K562 (cell line): Measurements from ENCODE around the gene DRC1. TPM values are rescaled to one million over a fixed set of nuclear protein-coding genes. Genes with fewer than 3 reads are reported as not detected.
A peak's percentile ranks its signal among the peaks of the same experiment; 100 is the strongest.

Experiments
- ASH1L ChIP-seq: fragments of 450-650 bp; IDR thresholded peaks from 2 replicates; pipeline ENCODE4 v1.6.1; 2018; ENCODE audit warnings: borderline replicate concordance, mild to moderate bottlenecking, low read depth; ENCODE audit not compliant: partially characterized antibody
- BMI1 ChIP-seq: fragments of 150-350 bp; IDR thresholded peaks from 2 replicates; pipeline ENCODE4 v1.6.1; 2014; ENCODE audit warnings: low read length
- CBFA2T2 ChIP-seq: fragments of 450-650 bp; conservative IDR thresholded peaks from 2 replicates; pipeline ENCODE4 v1.6.1; 2017; ENCODE audit warnings: mild to moderate bottlenecking
- CEBPG ChIP-seq, 3 experiments: fragments of 200-800 bp in 1 of 3; sonication (Bioruptor generic) in 1 of 3; sonication (generic) in 1 of 3; formaldehyde crosslinking in 1 of 3; IDR thresholded peaks in 2 of 3; conservative IDR thresholded peaks in 1 of 3; 2 replicates each; pipeline versions ENCODE4 v1.6.1 to v1.8.0; 2016 to 2022; ENCODE audit warnings: missing compliant biosample characterization in 2 of 3, missing genetic modification characterization in 2 of 3, mild to moderate bottlenecking in 1 of 3, missing genetic modification reagents in 1 of 3
- ELF1 ChIP-seq: fragments of 200-800 bp; sonication (Bioruptor generic); IDR thresholded peaks from 2 replicates; pipeline ENCODE4 v1.6.1; 2016; ENCODE audit warnings: missing genetic modification characterization, missing compliant biosample characterization
- FOXK2 ChIP-seq, 2 experiments: fragments of 450-650 bp; IDR thresholded peaks in 1 of 2; conservative IDR thresholded peaks in 1 of 2; 2 replicates each; pipeline ENCODE4 v1.6.1; 2016; ENCODE audit warnings: low read depth in 2 of 2, mild to moderate bottlenecking in 1 of 2
- HDAC6 ChIP-seq: IDR thresholded peaks from 2 replicates; pipeline ENCODE4 v1.6.1; 2012; ENCODE audit warnings: low read depth, mild to moderate bottlenecking, control low read depth, inconsistent platforms, low read length, moderate library complexity
- HMG20B ChIP-seq: fragments of 250-450 bp; sonication (Bioruptor Pico); IDR thresholded peaks from 2 replicates; pipeline ENCODE4 v1.5.0; 2021; ENCODE audit warnings: mild to moderate bottlenecking
- HOXB6 ChIP-seq: fragments of 250-450 bp; sonication (Bioruptor Pico); IDR thresholded peaks from 2 replicates; pipeline ENCODE4 v1.5.1; 2022; ENCODE audit warnings: mild to moderate bottlenecking, borderline replicate concordance
- KAT8 ChIP-seq: fragments of 450-650 bp; IDR thresholded peaks from 2 replicates; pipeline ENCODE4 v1.6.1; 2016; ENCODE audit warnings: low read depth, mild to moderate bottlenecking
- KDM5B ChIP-seq: fragments of 200-600 bp; sonication (generic); IDR thresholded peaks from 2 replicates; pipeline ENCODE4 v1.6.1; 2012; ENCODE audit warnings: low read depth, mild to moderate bottlenecking, moderate library complexity, low read length, control low read depth, inconsistent platforms; ENCODE audit not compliant: insufficient replicate concordance
- LCOR ChIP-seq: sonication (generic); formaldehyde crosslinking; IDR thresholded peaks from 2 replicates; pipeline ENCODE4 v1.8.0; 2022; ENCODE audit warnings: mild to moderate bottlenecking, missing genetic modification reagents
- MCM7 ChIP-seq, 2 experiments: fragments of 450-650 bp; IDR thresholded peaks; 2 replicates each; pipeline ENCODE4 v1.6.1; 2016 to 2018
- MEF2A ChIP-seq: IDR thresholded peaks from 2 replicates; pipeline ENCODE4 v1.6.1; 2011; ENCODE audit warnings: low read depth, mild to moderate bottlenecking, low read length, moderate library complexity; ENCODE audit not compliant: control insufficient read depth
- NFIX ChIP-seq: fragments of 250-450 bp; sonication (Bioruptor Pico); IDR thresholded peaks from 2 replicates; pipeline ENCODE4 v1.4.0; 2020; ENCODE audit warnings: low read depth, mild to moderate bottlenecking, moderate library complexity
- NR2C1 ChIP-seq, 2 experiments: fragments of 450-650 bp; IDR thresholded peaks; 2 replicates each; pipeline ENCODE4 v1.6.1; 2017; ENCODE audit warnings: mild to moderate bottlenecking in 2 of 2, antibody characterized with exemption in 1 of 2, inconsistent platforms in 1 of 2, missing compliant biosample characterization in 1 of 2, missing genetic modification characterization in 1 of 2
- PRMT5 ChIP-seq: sonication (generic); formaldehyde crosslinking; IDR thresholded peaks from 2 replicates; pipeline ENCODE4 v1.5.0; 2020; ENCODE audit warnings: missing genetic modification reagents
- RBM39 ChIP-seq: fragments of 200-400 bp; formaldehyde crosslinking; optimal IDR thresholded peaks from 2 replicates; pipeline ENCODE3; 2018; ENCODE audit warnings: low read depth, low read length
- ZNF12 ChIP-seq: sonication (generic); formaldehyde crosslinking; IDR thresholded peaks from 2 replicates; pipeline ENCODE4 v1.4.0; 2020; ENCODE audit warnings: mild to moderate bottlenecking, missing genetic modification reagents
- ZNF212 ChIP-seq: fragments of 450-650 bp; formaldehyde crosslinking; IDR thresholded peaks from 2 replicates; pipeline ENCODE4 v1.4.0; 2020; ENCODE audit warnings: mild to moderate bottlenecking
- ZNF589 ChIP-seq: fragments of 200-800 bp; sonication (Bioruptor generic); IDR thresholded peaks from 2 replicates; pipeline ENCODE4 v1.6.1; 2016; ENCODE audit warnings: low read depth, missing genetic modification characterization, missing compliant biosample characterization
- polyA plus RNA-seq, 8 experiments: library from polyadenylated mRNA; depleted of rRNA in 4 of 8; stranded (reverse) in 5 of 8; unstranded in 3 of 8; fragments of >200 nt; fragmentation: Nextera tagmentation in 2 of 8; fragmentation: Illumina TruSeq in 1 of 8; extraction: Ambion mirVana in 2 of 8; extraction: Trizol in 1 of 8; gene quantifications; 2 replicates each; pipeline versions ENCODE4 v1.2.1 to v1.2.3, GENCODE V29; 2011 to 2014; ENCODE audit warnings: inconsistent platforms in 1 of 8, missing spikeins in 1 of 8
- total RNA-seq, 7 experiments: library from RNA; depleted of rRNA in 6 of 7; stranded (reverse); fragments of >200 nt in 6 of 7; fragmentation: Illumina TruSeq in 2 of 7; extraction: Trizol in 2 of 7; gene quantifications; 2 replicates each; pipeline versions ENCODE4 v1.2.1 to v1.2.3, GENCODE V29; 2011 to 2021; ENCODE audit warnings: low replicate concordance in 1 of 7
- TF ChIP-seq, protein P1 (sequence below): fragments of 250-450 bp; sonication (Bioruptor Pico); IDR thresholded peaks from 2 replicates; pipeline ENCODE4 v1.4.0; 2020; ENCODE audit warnings: mild to moderate bottlenecking
- TF ChIP-seq, protein P2 (sequence below): sonication (generic); formaldehyde crosslinking; IDR thresholded peaks from 2 replicates; pipeline ENCODE4 v1.8.1; 2023; ENCODE audit warnings: mild to moderate bottlenecking, missing genetic modification reagents
- TF ChIP-seq, protein P3 (sequence below), 2 experiments: fragments of 200-800 bp in 1 of 2; sonication (Bioruptor generic) in 1 of 2; sonication (generic) in 1 of 2; formaldehyde crosslinking in 1 of 2; IDR thresholded peaks in 1 of 2; conservative IDR thresholded peaks in 1 of 2; 2 replicates each; pipeline versions ENCODE4 v1.5.0 to v1.6.1; 2016 to 2020; ENCODE audit warnings: missing compliant biosample characterization in 1 of 2, missing genetic modification characterization in 1 of 2, missing genetic modification reagents in 1 of 2

Gene DRC1
- total and polyA plus RNA-seq, 9 of the 15 experiments (the other 6 are each of a cell fraction or from before 2014, with no cell fraction given), result 0.07 to 0.10 TPM; not detected in 7

DNA sequence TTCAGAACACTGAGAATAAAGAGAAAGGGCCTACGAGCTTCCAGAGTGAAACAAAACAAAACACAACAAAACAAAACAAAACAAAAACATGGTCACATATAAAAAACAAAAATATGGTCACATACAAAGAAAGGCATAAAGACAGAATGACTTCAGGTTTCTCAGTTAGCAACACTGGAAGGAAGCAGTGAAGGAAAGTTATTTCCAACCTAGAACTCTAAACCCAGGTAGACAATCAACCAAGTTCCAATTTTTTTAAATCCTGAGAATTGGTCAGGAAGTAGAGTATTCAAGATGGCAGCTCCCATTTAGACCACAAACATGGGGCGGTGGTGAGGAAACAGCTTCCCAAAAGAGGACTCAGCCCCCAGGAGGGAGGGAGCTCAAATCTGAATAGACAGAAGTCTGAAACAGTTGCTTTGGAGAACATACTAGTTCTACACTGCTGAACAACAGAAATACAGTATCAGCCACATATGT lies 9.1 kb downstream of the DRC1 start (continued):
- TF ChIP-seq CEBPG (CRISPR knock-in tag; IDR thresholded peaks at IDR 0.05), result no peak
- no peak for TF ChIP-seq CEBPG (tag; conservative IDR thresholded peaks at IDR 0.05 in 1 of 2, IDR thresholded peaks at IDR 0.05 in 1 of 2)
- no peak for TF ChIP-seq KAT8
- TF ChIP-seq ZNF589 (CRISPR knock-in tag), result no peak; the same call in 1 of the 2 replicates
- TF ChIP-seq CBFA2T2, result no peak
- TF ChIP-seq ZNF212 (CRISPR knock-in tag), result no peak
- TF ChIP-seq, protein P1, sequence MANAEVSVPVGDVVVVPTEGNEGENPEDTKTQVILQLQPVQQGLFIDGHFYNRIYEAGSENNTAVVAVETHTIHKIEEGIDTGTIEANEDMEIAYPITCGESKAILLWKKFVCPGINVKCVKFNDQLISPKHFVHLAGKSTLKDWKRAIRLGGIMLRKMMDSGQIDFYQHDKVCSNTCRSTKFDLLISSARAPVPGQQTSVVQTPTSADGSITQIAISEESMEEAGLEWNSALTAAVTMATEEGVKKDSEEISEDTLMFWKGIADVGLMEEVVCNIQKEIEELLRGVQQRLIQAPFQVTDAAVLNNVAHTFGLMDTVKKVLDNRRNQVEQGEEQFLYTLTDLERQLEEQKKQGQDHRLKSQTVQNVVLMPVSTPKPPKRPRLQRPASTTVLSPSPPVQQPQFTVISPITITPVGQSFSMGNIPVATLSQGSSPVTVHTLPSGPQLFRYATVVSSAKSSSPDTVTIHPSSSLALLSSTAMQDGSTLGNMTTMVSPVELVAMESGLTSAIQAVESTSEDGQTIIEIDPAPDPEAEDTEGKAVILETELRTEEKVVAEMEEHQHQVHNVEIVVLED (CRISPR knock-in tag), result no peak
- TF ChIP-seq HDAC6, result no peak
- TF ChIP-seq, protein P2, sequence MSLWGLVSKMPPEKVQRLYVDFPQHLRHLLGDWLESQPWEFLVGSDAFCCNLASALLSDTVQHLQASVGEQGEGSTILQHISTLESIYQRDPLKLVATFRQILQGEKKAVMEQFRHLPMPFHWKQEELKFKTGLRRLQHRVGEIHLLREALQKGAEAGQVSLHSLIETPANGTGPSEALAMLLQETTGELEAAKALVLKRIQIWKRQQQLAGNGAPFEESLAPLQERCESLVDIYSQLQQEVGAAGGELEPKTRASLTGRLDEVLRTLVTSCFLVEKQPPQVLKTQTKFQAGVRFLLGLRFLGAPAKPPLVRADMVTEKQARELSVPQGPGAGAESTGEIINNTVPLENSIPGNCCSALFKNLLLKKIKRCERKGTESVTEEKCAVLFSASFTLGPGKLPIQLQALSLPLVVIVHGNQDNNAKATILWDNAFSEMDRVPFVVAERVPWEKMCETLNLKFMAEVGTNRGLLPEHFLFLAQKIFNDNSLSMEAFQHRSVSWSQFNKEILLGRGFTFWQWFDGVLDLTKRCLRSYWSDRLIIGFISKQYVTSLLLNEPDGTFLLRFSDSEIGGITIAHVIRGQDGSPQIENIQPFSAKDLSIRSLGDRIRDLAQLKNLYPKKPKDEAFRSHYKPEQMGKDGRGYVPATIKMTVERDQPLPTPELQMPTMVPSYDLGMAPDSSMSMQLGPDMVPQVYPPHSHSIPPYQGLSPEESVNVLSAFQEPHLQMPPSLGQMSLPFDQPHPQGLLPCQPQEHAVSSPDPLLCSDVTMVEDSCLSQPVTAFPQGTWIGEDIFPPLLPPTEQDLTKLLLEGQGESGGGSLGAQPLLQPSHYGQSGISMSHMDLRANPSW, result no peak
- no peak for TF ChIP-seq MCM7 (IDR thresholded peaks at IDR 0.05)
- no peak for TF ChIP-seq BMI1
- no peak for TF ChIP-seq RBM39
- TF ChIP-seq PRMT5 (CRISPR knock-in tag), result no peak
- TF ChIP-seq HOXB6, result no peak
- TF ChIP-seq FOXK2 (conservative IDR thresholded peaks at IDR 0.05 in 1 of 2, IDR thresholded peaks at IDR 0.05 in 1 of 2; ENCODE audit: low read depth in 2 of 2), result peak; percentile 43 to 50; a peak in 3 of 4 replicates
- TF ChIP-seq KDM5B, result no peak
- TF ChIP-seq ASH1L, result no peak
- TF ChIP-seq NR2C1 (IDR thresholded peaks at IDR 0.05), result no peak
- peak; percentile 50 for TF ChIP-seq NR2C1 (tag; IDR thresholded peaks at IDR 0.05)
- 0 out of 2 replicates have a peak, but pooled peaks have one; percentile 17 for TF ChIP-seq ELF1 (tag)
- no peak for TF ChIP-seq LCOR (CRISPR knock-in tag)
- TF ChIP-seq NFIX (CRISPR knock-in tag), result no peak
- no peak for TF ChIP-seq MEF2A
- TF ChIP-seq ZNF12 (CRISPR knock-in tag), result no peak
- TF ChIP-seq, protein P3, sequence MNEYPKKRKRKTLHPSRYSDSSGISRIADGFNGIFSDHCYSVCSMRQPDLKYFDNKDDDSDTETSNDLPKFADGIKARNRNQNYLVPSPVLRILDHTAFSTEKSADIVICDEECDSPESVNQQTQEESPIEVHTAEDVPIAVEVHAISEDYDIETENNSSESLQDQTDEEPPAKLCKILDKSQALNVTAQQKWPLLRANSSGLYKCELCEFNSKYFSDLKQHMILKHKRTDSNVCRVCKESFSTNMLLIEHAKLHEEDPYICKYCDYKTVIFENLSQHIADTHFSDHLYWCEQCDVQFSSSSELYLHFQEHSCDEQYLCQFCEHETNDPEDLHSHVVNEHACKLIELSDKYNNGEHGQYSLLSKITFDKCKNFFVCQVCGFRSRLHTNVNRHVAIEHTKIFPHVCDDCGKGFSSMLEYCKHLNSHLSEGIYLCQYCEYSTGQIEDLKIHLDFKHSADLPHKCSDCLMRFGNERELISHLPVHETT (CRISPR knock-in tag; conservative IDR thresholded peaks at IDR 0.05 in 1 of 2, IDR thresholded peaks at IDR 0.05 in 1 of 2), result no peak; a peak in 1 of 4 replicates
- no peak for TF ChIP-seq HMG20B (CRISPR knock-in tag)
